IPS-18c (cell line): ENCODE data around the gene LPAR6.
"Not testable (repeated sequence)": the region's sequence is repeated elsewhere in the genome, so short reads cannot be mapped to it uniquely, and the experiment has no call there.

ENCODE experiments used
- H3K4me3 ChIP-seq: 2 replicates; pipeline ENCODE4 v1.7.0; 2013; ENCODE audit warnings: low read depth, mild to moderate bottlenecking, low read length, moderate library complexity; ENCODE audit not compliant: insufficient read depth
- H3K9me3 ChIP-seq: one replicate; pipeline ENCODE4 v1.6.1; 2013; ENCODE audit warnings: mild to moderate bottlenecking, low read length, moderate library complexity; ENCODE audit not compliant: control insufficient read depth, insufficient read depth

The LPAR6 gene

GRCh38 chr13:48412881-48413351 is at the start of gene LPAR6:
TSS of gene LPAR6 (minus strand) at chr13:48413113. CDS start at chr13:48412423, 690 bp downstream.
- no peaks in the 10 kb centered on the region for H3K9me3 ChIP-seq
- H3K4me3 ChIP-seq: peak within 1 kb of the TSS; percentile 45; the same call in 1 of the 2 replicates

GRCh38 chr13:48457578-48458242 is 44.8 kb upstream of the LPAR6 start:
- no peak overlapping the region for H3K4me3 ChIP-seq

GRCh38 chr13:48456546-48456945 is 43.6 kb upstream of the LPAR6 start:
- Histone ChIP-seq H3K4me3 (no peak overlapping the region), H3K9me3 (no peaks in the 10 kb centered on the region)

More at GRCh38 chr13:48457578-48458242, 44.8 kb upstream of the LPAR6 start:
- no peaks in the 10 kb centered on the region for H3K9me3 ChIP-seq

GRCh38 chr13:48451196-48451595 is 38.3 kb upstream of the LPAR6 start:
- H3K4me3 ChIP-seq, H3K9me3 ChIP-seq: not testable (repeated sequence)

GRCh38 chr13:48449656-48450055 is 36.7 kb upstream of the LPAR6 start:
- Histone ChIP-seq H3K9me3 (no peaks in the 10 kb centered on the region), H3K4me3 (no peak overlapping the region)

- H3K4me3 ChIP-seq: no peak overlapping the region
- no peaks in the 10 kb centered on the region for H3K9me3 ChIP-seq
Observed at GRCh38 chr13:48448959-48449614, 36.2 kb upstream of the LPAR6 start.

GRCh38 chr13:48448285-48448958 is 35.5 kb upstream of the LPAR6 start:
- Histone ChIP-seq H3K9me3 (no peaks in the 10 kb centered on the region), H3K4me3 (no peak overlapping the region)

- H3K4me3 ChIP-seq: no peak overlapping the region
- no peaks in the 10 kb centered on the region for H3K9me3 ChIP-seq
Observed at GRCh38 chr13:48446464-48446863, 33.6 kb upstream of the LPAR6 start.

- Histone ChIP-seq H3K4me3 (no peak overlapping the region), H3K9me3 (no peaks in the 10 kb centered on the region)
Observed at GRCh38 chr13:48443442-48444208, 30.7 kb upstream of the LPAR6 start.

- Histone ChIP-seq H3K9me3 (no peaks in the 10 kb centered on the region), H3K4me3 (no peak overlapping the region)
Observed at GRCh38 chr13:48437371-48437770, 24.5 kb upstream of the LPAR6 start.

GRCh38 chr13:48436661-48437288 is 23.9 kb upstream of the LPAR6 start:
- no peaks in the 10 kb centered on the region for H3K9me3 ChIP-seq
- H3K4me3 ChIP-seq: no peak overlapping the region

- Histone ChIP-seq H3K4me3 (no peak overlapping the region), H3K9me3 (no peaks in the 10 kb centered on the region)
Observed at GRCh38 chr13:48434200-48434599, 21.3 kb upstream of the LPAR6 start.

GRCh38 chr13:48431987-48432615 is 19.2 kb upstream of the LPAR6 start:
- Histone ChIP-seq H3K4me3 (no peak overlapping the region), H3K9me3 (no peaks in the 10 kb centered on the region)

- no peak overlapping the region for H3K4me3 ChIP-seq
- H3K9me3 ChIP-seq: no peaks in the 10 kb centered on the region
Observed at GRCh38 chr13:48431431-48431830, 18.5 kb upstream of the LPAR6 start.

GRCh38 chr13:48429886-48430285 is 17.0 kb upstream of the LPAR6 start:
- H3K4me3 ChIP-seq: no peak overlapping the region
- H3K9me3 ChIP-seq: no peaks in the 10 kb centered on the region

- H3K4me3 ChIP-seq: no peak overlapping the region
Observed at GRCh38 chr13:48429036-48429435, 16.1 kb upstream of the LPAR6 start.

More at GRCh38 chr13:48429036-48429435, 16.1 kb upstream of the LPAR6 start:
- H3K9me3 ChIP-seq: no peaks in the 10 kb centered on the region
